GM12892 (cell line): Measurements from ENCODE around the gene CD81.

Experiments used
- POLR2A ChIP-seq: IDR thresholded peaks from 2 replicates; pipeline ENCODE4 v1.6.1; 2011; ENCODE audit warnings: low read depth, low read length, control low read depth
- POLR2AphosphoS5 ChIP-seq: IDR thresholded peaks from 2 replicates; pipeline ENCODE4 v1.6.1; 2011; ENCODE audit warnings: low read depth, low read length, control low read depth

DNA sequence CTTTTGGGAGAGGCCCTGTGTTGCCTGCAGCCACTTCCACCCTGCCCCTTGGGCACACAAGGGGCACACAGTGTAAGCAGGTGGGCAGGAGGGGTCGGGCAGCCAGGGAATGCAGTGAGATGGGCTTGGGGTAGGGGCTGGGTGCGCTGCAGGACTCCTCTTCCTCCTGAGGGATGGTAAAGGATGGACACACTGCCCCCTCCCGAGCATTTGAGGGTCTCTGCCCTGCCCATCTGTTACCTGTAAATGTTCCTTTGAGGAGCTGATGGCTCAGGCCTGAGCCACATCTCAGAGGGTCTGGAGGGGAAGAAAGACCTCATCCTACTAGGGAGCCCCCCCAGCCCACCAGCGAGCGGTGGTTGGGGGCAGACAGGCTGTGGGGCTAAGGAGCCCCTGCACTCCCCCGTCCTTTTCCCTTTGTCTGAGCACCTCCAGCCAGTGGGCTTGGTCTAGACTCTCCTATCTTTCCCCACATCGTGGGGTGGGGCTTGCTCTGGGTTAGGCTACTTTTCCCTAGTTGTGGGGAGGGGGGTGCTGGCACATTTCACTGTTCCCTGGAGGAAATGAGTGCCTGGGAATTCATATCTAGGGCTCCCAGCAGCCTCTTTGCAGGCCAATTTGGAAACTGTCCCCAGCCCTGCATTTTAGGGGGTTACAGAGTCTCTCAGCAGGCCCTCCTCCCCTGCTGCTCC lies 21.7 kb downstream of the CD81 start:
- no peak for TF ChIP-seq POLR2A
- no peak for TF ChIP-seq POLR2AphosphoS5
